Right renal cortex interstitium (tissue), 3 donors: ENCODE measurements around the gene AIF1L. TPM values are rescaled to one million over a fixed set of nuclear protein-coding genes. Genes with fewer than 3 reads are reported as not detected.
"Not testable (repeated sequence)": the region's sequence is repeated elsewhere in the genome, so short reads cannot be mapped to it uniquely, and the experiment has no call there.

ENCODE experiments used
- DNase-seq, 3 donors: peaks; one replicate each; pipeline ENCODE4 v3.0.0-alpha.2; 2013; ENCODE audit warnings: low read depth in 3 of 3, low spot score in 2 of 3
- polyA plus RNA-seq, 3 donors: library from polyadenylated mRNA; unstranded; fragments of 120-200 nt; gene quantifications; one replicate each; pipeline ENCODE4 v1.2.1, GENCODE V29; 2013; ENCODE audit not compliant: insufficient read length in 3 of 3

AIF1L gene
- polyA plus RNA-seq, 3 donors: 355 to 428 (median 401) TPM

DNA sequence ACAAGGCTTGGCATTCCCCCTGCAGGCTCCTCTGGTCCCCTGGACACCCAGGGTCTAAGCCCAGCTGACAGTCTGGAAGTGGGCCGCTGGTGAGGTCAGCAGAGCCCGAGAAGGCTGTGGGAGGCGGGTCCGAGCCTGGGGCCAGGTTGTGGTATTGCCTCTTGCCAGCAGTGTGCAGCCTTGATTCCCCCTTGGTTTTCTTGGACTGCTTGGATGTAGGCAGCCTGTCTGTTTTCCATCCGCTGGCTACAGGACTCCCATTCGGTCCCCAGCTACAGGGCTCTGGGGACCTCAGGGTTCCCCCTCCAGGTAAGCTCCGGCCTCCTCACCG, 1.6 kb downstream of the AIF1L start:
- no peak for DNase-seq

DNA sequence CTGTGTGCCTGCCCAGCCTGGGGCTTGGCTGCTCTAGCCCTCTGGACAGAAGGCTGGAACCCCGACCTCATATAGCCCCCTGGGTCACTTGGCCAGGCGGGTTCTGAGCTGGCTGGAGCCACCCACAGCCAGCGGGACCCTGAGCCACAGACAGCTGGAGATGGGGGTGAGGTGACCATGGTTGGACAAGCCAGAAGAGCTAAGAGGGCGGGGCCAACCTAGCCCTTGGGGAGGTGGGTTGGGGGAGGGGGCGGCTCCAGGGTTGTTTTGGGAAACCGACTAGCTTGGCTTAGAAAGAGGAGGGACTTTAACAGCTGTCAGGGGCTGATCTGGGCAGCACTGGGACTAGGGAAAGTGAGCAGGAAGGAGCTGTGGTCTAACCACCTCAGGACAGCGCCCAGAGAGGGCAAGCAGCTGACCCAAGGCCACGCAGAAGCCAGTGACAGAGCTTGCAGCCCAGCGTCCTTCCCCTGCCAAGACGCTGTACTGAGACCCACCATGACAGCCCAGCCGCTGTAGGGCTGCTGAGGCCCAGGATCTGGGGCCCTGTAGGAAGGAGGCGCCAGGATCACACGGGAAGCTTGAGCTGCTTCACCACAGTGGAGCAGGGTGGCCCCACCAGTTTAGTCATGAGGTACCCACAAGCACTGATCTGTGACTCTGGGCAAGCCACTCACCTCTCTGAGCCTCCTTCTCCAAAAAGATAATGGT, 2.2 kb downstream of the AIF1L start:
- no peak for DNase-seq

DNA sequence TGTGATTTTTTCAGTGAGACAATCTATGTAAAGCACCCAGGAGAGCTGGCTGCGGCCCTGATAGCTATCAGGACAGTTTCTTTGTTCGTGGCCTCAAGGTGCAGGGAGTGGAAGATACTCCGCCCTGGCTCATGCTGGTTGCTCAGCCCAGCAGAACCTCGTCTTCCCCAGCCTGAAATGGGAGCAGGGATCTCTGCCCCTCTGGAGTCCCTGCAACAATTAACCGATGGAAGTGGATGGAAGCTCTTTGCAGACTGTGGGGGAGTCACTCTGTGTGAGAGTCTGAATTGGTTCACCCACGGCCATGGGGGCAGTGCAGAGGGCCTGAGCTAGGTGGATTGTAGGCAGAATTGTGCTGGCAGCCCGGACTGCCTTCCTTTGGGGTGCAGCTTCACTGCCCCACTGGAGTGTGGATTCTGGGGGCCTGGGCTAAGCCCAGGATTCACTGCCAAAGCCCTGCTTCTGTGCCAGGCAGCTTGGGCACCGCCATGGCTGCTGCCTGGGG, 2.8 kb downstream of the AIF1L start:
- DNase-seq: no peak

DNA sequence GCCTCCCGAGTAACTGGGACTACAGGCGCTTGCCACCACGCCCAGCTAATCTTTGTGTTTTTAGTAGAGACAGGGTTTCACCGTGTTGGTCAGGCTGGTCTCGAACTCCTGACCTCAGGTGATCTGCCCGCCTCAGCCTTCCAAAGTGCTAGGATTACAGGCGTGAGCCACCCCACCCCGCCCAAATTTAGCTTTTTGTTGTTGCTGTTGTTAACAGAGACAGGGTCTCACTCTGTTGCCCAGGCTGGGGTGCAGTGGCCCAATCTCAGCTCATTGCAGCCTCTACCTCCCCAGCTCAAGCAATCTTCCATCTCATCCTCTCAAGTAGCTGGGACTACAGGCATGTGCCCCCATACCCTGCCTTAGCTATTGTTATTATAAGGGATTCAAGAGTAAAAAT, 3.5 kb downstream of the AIF1L start:
- not testable (repeated sequence) for DNase-seq

DNA sequence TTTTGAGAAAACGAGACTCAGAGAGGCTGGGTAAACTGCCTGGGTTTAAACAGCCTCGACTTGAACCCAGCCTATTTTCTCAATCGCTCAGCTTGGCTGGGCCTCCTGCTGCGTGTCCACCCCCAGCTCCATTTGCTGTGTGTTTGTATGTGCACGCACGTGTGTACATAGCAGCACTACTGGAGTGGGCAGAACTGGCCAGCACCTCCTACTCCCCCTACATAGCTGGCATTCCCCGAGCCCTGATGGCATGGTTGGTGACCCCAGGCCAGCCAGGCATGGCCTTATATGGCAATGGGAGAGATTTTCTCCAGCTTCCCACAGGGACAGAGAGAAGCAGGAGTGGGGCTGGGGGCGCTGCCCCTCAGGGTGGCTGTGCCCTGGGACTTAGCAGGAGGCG, 4.1 kb downstream of the AIF1L start:
- peak; percentile 53 to 67 (median 66) for DNase-seq

DNA sequence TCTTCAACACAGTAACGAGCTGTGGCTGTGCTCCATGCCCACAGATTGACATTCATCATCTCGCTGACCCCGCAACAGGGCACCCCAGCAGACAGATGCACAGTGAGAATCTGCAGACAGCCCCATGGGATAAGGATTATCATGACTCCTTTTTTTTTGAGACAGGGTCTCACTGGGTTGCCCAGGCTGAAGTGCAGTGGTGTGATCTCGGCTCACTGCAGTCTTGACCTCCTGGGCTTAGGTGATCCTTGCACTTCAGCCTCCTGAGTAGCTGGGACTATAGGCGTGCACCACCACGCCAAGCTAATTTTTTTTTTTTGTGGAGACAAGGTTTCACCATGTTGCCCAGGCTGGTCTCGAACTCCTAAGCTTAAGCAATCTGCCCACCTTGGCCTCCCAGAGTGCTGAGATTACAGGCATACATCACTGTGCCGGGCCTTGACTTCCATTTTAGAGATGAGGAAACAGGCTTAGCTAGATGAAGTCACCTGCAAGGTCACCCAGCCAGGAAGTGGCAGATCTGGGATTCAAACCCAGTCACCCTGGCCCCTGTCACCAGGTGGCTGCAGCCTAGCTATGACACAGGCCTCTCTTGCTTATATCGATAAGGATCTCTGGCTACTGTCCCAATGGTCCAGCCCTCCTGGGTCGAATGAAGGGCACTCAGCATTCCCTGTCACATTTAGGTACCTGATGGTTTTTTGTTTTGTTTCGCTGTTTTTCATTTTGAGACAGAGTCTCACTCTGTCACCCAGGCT, 5.1 kb downstream of the AIF1L start:
- no peak for DNase-seq

DNA sequence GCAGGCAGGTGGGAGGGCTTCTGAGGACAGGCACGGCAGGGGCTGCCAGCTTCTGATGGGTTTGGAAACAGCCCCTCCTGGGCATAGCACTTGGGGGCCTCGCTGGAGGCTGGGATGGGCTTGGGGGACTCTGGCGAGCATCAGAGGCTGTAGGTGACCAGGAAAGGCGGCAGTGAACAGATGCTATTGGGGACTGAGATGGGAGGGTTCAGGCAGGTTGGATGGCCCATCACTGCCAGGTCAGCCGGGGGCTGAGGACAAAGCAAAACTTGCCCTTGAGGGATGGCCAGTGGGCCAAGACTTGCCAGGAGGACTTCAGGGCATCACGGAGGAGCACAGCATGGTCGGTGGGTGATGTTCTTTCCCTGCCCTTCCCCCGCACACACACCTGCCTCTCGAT, 6.7 kb downstream of the AIF1L start:
- DNase-seq: no peak

DNA sequence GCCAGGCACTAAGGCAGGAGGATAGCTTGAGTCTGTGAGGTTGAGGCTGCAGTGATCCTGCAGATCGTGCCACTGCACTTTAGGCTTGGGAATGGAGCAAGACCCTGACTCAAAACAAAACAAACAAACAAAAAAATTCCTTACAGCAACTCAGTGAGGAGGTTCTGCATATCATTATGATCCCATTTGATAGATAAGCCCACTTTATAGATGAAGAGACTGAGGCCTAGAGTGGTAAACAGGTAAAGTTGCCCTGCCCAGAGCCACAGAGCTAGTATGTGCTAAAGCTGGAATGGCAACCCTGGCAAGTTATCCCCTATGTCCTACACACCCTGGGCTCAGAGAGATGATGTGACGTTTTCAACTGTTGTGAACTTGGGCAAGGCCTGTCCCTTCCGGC, 7.2 kb downstream of the AIF1L start:
- DNase-seq: no peak

DNA sequence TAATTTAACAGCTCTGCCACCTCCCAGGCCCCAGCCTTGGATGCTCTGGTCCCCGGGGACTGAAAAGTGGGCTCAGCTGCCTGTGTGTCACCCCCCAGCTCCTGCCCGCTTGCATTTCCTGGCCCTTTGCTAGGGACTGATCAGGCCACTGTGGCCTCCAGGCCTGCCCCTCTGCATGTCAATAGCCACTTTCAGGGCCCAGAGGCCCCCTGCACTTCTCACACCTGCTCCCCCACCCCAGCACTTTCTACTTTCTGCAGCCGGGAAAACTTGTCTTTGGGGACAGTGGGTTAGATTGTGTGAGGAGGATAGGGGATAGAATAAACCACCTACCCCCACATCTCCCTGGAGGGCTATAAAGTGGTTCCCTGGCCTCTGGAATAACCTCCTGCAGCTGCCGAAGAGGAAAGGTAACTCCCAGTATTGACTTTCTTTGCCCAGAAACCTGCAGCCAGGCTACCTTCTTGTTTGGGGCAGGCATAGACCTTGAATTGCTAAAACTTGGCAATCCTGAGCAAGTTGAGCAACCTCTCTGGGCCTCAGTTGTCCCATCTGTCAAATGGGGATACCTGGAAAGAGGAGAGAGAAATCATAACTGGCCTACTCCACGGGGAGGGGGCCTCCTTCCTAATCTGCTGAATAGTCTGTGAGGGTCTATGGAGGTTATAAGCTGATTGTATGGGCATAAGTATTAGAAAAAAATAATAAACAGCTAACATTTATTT, 7.8 kb downstream of the AIF1L start:
- no peak for DNase-seq

DNA sequence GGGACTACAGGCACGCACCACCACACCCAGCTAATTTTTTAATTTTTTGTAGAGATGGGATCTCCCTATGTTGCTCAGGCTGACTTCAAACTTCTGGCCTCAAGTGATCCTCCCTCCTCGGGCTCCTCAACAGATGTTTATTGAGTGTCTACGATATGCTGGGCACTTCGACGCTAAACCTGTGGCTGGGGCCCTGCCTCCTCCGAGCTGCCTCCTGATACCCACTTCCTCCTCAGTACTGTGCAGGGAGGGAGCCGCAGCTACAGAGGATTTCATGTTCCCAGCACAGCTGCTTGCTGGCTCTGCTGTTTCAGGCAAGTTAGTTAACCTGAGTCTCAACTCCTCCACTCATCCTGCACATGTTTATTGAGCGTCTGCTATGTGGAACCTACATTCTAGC, 9.6 kb downstream of the AIF1L start:
- no peak for DNase-seq

DNA sequence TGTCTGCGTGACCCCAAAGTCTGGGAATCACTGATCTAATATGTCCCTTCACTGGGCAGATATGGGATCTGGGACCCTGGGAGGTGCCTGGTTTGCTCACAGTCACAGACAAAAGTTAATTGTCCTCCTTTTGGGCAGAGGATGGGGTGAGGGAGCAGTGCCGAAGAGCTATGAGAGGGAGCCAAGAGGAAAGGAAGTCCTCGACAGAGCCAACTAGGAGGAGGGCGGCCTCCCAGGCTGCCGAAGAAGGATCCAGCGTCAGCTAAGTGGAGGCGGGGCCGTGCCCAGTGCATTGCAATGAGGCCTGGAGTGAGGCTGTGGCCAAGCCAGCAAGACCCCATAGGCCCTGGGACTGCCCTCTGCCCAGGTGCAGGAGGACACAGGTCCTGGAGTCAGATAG, 11.4 kb downstream of the AIF1L start:
- no peak for DNase-seq

DNA sequence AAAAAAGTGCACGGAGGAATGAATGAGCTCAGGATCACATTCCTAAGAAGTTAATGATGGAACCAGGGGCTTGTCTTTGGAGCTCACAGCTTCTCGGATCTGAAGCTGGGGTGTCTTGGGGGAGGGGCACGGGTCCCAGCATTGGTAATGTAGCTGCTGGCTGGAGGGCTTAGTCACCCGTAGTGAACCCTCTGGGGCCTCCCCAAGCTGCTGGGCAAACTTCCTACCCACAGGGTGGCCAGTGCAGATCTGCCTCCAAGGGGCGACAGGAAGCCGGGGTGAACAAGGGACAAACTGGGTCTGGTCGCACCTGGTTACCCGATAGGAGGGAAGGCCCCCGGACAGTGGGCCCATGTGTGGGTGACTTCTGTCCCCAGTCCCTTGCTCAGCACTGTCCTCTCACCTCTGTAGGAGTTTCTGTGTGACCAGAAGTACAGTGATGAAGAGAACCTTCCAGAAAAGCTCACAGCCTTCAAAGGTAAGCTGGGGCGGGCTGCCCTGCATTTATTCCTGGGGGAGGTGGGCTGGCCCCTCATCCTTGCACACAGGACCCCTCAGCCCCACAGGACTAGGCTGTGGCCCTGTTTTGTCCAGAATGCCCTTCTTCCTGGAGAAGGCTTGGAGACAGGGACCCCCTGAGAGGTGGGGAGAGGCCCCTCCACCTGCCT, 15.0 kb downstream of the AIF1L start:
- no peak for DNase-seq

DNA sequence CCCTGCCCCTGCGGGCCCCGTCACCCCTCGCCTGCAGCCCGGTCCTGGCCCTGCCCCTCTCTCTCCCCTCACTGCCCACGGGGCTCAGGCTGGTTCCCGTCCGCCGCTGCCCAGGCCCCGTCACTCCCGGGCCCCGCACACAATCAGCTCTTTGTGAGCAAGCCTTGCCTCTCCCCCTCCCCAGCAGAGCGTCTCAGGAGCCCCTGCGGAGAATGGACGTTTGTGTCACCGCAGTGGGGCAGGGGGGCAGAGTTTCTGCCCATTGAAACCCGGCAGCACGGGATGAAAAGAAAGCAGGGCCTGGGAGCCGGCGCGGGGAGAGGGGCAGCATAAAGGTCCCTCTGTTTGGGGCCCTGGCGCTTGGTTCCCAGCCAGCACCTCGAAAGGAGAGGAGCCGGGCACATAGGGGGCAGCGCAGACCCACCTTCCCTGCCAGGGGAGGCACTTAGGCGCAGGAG, 15.6 kb downstream of the AIF1L start:
- no peak for DNase-seq

DNA sequence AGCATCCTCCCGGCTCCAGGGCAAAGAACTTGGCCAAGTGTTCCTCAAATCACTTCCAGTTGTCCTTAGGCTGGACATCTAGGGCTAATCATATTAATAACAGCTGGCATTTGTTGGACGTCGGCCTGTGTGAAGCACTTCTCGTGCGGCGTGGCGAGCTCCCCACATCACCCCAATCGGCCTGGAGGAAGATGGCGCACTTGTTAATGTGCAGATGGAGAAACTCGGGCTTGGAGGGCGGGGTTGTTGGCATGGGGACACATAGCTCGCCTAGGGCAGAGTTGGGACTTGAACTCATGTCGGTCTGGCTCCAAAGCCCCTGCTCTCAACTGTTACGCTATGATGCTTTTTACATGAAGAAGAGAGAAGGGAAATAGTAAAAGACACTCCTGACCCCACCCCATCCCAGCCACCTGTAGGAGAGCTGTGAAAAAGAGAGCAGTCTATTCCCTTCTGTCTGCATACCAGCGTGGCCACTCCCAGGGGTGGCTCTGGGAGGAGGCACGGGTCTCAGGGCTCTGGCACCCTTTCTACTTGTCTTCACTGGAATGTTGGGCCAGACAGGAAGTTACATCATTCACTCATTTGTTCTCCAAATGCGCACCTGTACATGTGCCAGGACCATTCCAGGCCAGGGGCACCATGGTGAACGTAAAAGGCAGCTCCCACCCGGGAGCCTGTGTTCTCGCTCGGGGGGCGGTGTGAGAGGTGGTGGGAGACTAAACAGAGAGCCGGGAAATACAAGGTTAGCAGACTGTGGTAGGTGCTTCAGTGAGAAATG, 16.2 kb downstream of the AIF1L start:
- DNase-seq: no peak

DNA sequence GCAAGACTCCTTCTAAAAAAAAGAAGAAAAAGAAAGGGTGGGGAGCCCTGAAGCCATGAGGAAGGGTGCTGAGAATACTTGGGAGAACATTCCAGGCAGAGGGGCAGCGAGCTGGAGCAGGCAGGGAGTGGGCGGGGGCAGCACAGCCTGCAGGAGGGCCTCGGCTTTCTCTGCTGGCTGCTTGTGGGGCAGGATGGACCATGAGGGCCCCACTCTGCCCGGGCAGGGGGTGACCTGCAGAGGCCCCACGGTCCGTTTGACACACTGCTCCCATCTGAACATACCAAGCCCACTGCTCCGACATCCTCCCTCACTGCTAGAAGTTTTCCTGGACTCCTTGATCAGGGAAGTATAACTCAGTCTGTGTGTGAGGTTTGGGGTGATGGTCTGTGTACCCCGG, 17.3 kb downstream of the AIF1L start:
- DNase-seq: no peak

DNA sequence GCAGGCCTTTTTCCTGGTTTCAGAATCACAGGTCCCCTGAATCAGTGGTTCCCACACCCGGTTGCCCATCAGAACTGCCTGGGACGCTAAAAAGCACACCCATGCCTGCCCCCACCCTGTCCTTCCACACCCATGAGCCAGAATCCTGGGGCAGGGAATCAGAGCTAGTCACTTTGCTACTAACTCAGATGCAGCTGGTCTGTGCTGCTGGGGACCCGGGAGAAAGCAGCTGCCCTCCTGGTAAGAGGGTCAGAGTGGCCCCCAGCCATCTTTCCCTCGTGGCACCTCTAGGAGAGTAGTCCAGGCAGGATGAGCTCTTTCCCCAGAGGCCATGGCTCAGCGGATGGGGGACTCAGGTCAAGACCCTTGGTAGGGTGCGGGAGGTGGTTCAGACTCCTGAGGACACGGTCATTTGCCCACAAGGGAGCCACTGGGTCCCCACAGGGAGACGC, 17.8 kb downstream of the AIF1L start:
- no peak for DNase-seq

DNA sequence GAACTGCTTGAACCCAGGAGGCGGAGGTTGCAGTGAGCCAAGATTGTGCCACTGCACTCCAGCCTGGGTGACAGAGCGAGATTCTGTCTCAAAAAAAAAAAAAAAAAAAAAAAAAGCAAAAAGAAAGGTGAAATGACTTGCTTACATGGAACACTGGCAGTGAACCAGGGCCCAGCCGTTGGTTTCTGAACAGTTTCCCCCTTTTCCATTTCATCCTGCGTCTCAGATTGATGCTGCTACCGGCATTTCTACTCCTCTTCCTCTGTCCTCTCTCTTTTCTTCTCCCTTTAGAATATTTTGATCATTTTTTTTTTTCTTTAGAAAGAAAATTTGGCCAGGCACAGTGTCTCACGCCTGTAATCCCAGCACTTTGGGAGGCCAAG, 19.0 kb downstream of the AIF1L start:
- DNase-seq: not testable (repeated sequence)

DNA sequence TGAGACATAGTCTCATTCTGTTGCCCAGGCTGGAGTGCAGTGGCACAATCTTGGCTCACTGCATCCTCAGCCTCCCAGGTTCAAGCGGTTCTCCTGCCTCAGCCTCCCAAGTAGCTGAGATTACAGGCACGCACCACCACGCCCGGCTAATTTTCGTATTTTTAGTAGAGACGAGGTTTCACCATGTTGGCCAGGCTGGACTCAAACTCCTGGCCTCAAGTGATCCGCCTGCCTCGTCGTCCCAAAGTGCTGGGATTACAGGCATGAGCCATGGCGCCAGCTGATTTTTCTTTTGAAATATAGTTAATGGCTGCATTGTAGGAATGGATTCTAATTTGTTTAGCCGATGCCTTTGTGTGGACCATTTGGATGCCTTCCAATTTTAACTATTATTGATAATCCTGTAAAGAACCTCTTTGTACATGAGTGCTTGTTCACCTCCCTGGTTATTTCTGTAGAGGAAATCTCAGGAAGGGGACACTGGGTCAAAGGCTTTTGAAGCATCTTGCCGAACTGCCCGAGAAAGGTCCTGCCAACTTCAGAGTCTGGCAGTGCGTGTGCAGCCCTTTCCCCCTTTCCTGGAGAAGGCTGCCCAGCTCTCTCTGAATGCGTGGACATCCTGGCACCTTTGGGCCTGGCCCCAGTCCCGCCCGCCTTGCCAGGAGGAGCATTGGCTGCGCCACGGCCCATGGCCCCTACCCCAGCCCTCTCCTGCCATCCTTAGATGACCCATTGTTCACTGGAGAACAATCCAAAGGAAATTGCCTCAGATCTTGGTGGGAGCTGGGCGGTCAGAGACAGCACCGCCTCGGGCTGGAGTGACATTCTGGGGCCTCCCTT, 20.2 kb downstream of the AIF1L start:
- no peak for DNase-seq

DNA sequence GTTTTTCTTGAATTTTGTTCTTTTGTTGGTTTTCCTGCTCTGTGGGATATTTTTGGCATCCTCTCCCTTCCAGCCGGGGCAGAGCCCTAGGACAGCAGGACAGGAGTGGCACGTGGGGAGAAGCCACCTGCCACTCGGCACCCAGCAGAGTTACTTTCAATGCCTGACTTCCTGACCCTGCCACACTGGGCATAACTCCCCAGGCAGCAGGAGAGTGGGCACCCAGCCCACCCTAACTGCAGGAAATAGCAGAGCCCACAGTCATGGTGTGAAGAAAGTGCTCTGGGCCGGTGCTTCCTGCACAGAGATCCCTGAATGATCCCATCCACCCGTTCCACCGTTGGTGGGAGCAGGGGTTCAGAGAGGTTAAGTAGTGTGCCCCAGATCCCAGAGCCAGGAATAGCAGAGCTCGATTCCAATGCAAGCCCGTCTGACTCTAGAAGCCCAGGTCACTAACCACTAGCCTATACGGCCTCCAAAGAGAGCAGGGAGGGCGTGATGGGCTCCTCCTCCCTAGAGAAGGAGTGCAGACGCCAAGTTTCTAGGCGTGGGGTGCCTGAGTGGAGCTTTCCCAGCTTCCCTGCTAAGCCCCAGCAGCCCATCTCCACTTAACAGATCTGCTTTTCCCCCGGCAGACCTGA, 20.9 kb downstream of the AIF1L start:
- no peak for DNase-seq
